ENCODE results near the gene S1PR3.

S1PR3 gene

GRCh38 chr9:89039664-89040063 is 48.4 kb downstream of the S1PR3 start:
- ChIA-PET POLR2A (no interaction called here), CTCF (no interaction called here)
- TF ChIP-seq CTBP1 (IDR thresholded peaks at IDR 0.05; ENCODE audit: borderline replicate concordance) (no peak), ARNT (IDR thresholded peaks at IDR 0.05) (no peak)
- no peak for DNase-seq (ENCODE audit: extremely low spot score)

GRCh38 chr9:89042984-89043383 is 51.7 kb downstream of the S1PR3 start:
- POLR2A ChIA-PET, result no interaction called here
- CTCF ChIA-PET, result no interaction called here
- DNase-seq (ENCODE audit: extremely low spot score), result no peak
- TF ChIP-seq SP1 (IDR thresholded peaks at IDR 0.05), result no peak
- TF ChIP-seq FOXM1 (IDR thresholded peaks at IDR 0.05; ENCODE audit: borderline replicate concordance), result no peak
- no peak for TF ChIP-seq CTBP1 (IDR thresholded peaks at IDR 0.05; ENCODE audit: borderline replicate concordance)
- no peak for TF ChIP-seq NFRKB (IDR thresholded peaks at IDR 0.05)
- TF ChIP-seq SUZ12 (IDR thresholded peaks at IDR 0.05), result no peak
- no peak for TF ChIP-seq PKNOX1 (IDR thresholded peaks at IDR 0.05)
- no peak for TF ChIP-seq HDGF (IDR thresholded peaks at IDR 0.05; ENCODE audit: borderline replicate concordance)
- no peak for TF ChIP-seq L3MBTL2 (conservative IDR thresholded peaks at IDR 0.05)
- TF ChIP-seq LEF1 (IDR thresholded peaks at IDR 0.05; ENCODE audit: borderline replicate concordance), result no peak
- no peak for TF ChIP-seq ZNF384 (IDR thresholded peaks at IDR 0.05)
- TF ChIP-seq FOXA1 (IDR thresholded peaks at IDR 0.05), result no peak
- TF ChIP-seq BHLHE40 (IDR thresholded peaks at IDR 0.05; ENCODE audit: borderline replicate concordance), result no peak
- no peak for TF ChIP-seq ELF4 (IDR thresholded peaks at IDR 0.05)
- TF ChIP-seq ARNT (IDR thresholded peaks at IDR 0.05), result no peak
- no peak for TF ChIP-seq FOXK2 (IDR thresholded peaks at IDR 0.05)
- TF ChIP-seq TARDBP (IDR thresholded peaks at IDR 0.05), result no peak

- DNase-seq (ENCODE audit: extremely low spot score), result no peak
- POLR2A ChIA-PET, result no interaction called here
- TF ChIP-seq CTBP1 (IDR thresholded peaks at IDR 0.05; ENCODE audit: borderline replicate concordance), result no peak
- no peak for TF ChIP-seq SP1 (IDR thresholded peaks at IDR 0.05)
- TF ChIP-seq FOXA1 (IDR thresholded peaks at IDR 0.05), result no peak
- TF ChIP-seq SUZ12 (IDR thresholded peaks at IDR 0.05), result no peak
- no peak for TF ChIP-seq ELF4 (IDR thresholded peaks at IDR 0.05)
- no peak for TF ChIP-seq FOXM1 (IDR thresholded peaks at IDR 0.05; ENCODE audit: borderline replicate concordance)
- TF ChIP-seq ARNT (IDR thresholded peaks at IDR 0.05), result no peak
- TF ChIP-seq FOXK2 (IDR thresholded peaks at IDR 0.05), result no peak
- no peak for TF ChIP-seq NFRKB (IDR thresholded peaks at IDR 0.05)
- no peak for TF ChIP-seq BHLHE40 (IDR thresholded peaks at IDR 0.05; ENCODE audit: borderline replicate concordance)
- TF ChIP-seq HDGF (IDR thresholded peaks at IDR 0.05; ENCODE audit: borderline replicate concordance), result no peak
- TF ChIP-seq PKNOX1 (IDR thresholded peaks at IDR 0.05), result no peak
- no peak for TF ChIP-seq TARDBP (IDR thresholded peaks at IDR 0.05)
- CTCF ChIA-PET, result no interaction called here
Measured at GRCh38 chr9:89044104-89044503, 52.8 kb downstream of the S1PR3 start.

GRCh38 chr9:89044881-89045280 is 53.6 kb downstream of the S1PR3 start:
- CTCF ChIA-PET, result no interaction called here
- no peak for TF ChIP-seq HDGF (IDR thresholded peaks at IDR 0.05; ENCODE audit: borderline replicate concordance)
- TF ChIP-seq ELF4 (IDR thresholded peaks at IDR 0.05), result no peak
- no peak for TF ChIP-seq FOXK2 (IDR thresholded peaks at IDR 0.05)
- TF ChIP-seq NFRKB (IDR thresholded peaks at IDR 0.05), result no peak
- TF ChIP-seq L3MBTL2 (conservative IDR thresholded peaks at IDR 0.05), result no peak
- no peak for TF ChIP-seq SUZ12 (IDR thresholded peaks at IDR 0.05)
- no peak for TF ChIP-seq ARNT (IDR thresholded peaks at IDR 0.05)
- TF ChIP-seq BHLHE40 (IDR thresholded peaks at IDR 0.05; ENCODE audit: borderline replicate concordance), result no peak
- no peak for TF ChIP-seq SP1 (IDR thresholded peaks at IDR 0.05)
- TF ChIP-seq CTBP1 (IDR thresholded peaks at IDR 0.05; ENCODE audit: borderline replicate concordance), result no peak
- TF ChIP-seq FOXM1 (IDR thresholded peaks at IDR 0.05; ENCODE audit: borderline replicate concordance), result no peak
- TF ChIP-seq LEF1 (IDR thresholded peaks at IDR 0.05; ENCODE audit: borderline replicate concordance), result no peak
- no peak for TF ChIP-seq FOXA1 (IDR thresholded peaks at IDR 0.05)
- TF ChIP-seq TARDBP (IDR thresholded peaks at IDR 0.05), result no peak
- TF ChIP-seq PKNOX1 (IDR thresholded peaks at IDR 0.05), result no peak
- no peak for TF ChIP-seq ZNF384 (IDR thresholded peaks at IDR 0.05)
- POLR2A ChIA-PET, result no interaction called here
- DNase-seq (ENCODE audit: extremely low spot score), result no peak

- ChIA-PET CTCF (no interaction called here), POLR2A (no interaction called here)
- TF ChIP-seq PKNOX1 (IDR thresholded peaks at IDR 0.05) (no peak), SUZ12 (IDR thresholded peaks at IDR 0.05) (no peak), TARDBP (IDR thresholded peaks at IDR 0.05) (no peak), ARNT (IDR thresholded peaks at IDR 0.05) (no peak), HDGF (IDR thresholded peaks at IDR 0.05; ENCODE audit: borderline replicate concordance) (no peak), LEF1 (IDR thresholded peaks at IDR 0.05; ENCODE audit: borderline replicate concordance) (no peak), FOXA1 (IDR thresholded peaks at IDR 0.05) (no peak), NFRKB (IDR thresholded peaks at IDR 0.05) (no peak), L3MBTL2 (conservative IDR thresholded peaks at IDR 0.05) (no peak), FOXM1 (IDR thresholded peaks at IDR 0.05; ENCODE audit: borderline replicate concordance) (no peak), BHLHE40 (IDR thresholded peaks at IDR 0.05; ENCODE audit: borderline replicate concordance) (no peak)
- no peak for DNase-seq (ENCODE audit: extremely low spot score)
Measured at GRCh38 chr9:89046832-89047231, 55.6 kb downstream of the S1PR3 start.

- TF ChIP-seq ZNF384 (IDR thresholded peaks at IDR 0.05) (no peak), SUZ12 (IDR thresholded peaks at IDR 0.05) (no peak), PKNOX1 (IDR thresholded peaks at IDR 0.05) (no peak), FOXM1 (IDR thresholded peaks at IDR 0.05; ENCODE audit: borderline replicate concordance) (no peak), NFRKB (IDR thresholded peaks at IDR 0.05) (no peak), FOXA1 (IDR thresholded peaks at IDR 0.05) (no peak), LEF1 (IDR thresholded peaks at IDR 0.05; ENCODE audit: borderline replicate concordance) (no peak), L3MBTL2 (conservative IDR thresholded peaks at IDR 0.05) (no peak), FOXK2 (IDR thresholded peaks at IDR 0.05) (no peak), CTBP1 (IDR thresholded peaks at IDR 0.05; ENCODE audit: borderline replicate concordance) (no peak), BHLHE40 (IDR thresholded peaks at IDR 0.05; ENCODE audit: borderline replicate concordance) (no peak), ELF4 (IDR thresholded peaks at IDR 0.05) (no peak), ARNT (IDR thresholded peaks at IDR 0.05) (no peak), HDGF (IDR thresholded peaks at IDR 0.05; ENCODE audit: borderline replicate concordance) (no peak), TARDBP (IDR thresholded peaks at IDR 0.05) (no peak), SP1 (IDR thresholded peaks at IDR 0.05) (no peak)
- POLR2A ChIA-PET, result no interaction called here
- CTCF ChIA-PET, result no interaction called here
- DNase-seq (ENCODE audit: extremely low spot score), result no peak
Measured at GRCh38 chr9:89047667-89048066, 56.4 kb downstream of the S1PR3 start.

Measured in HEK293T (cell line).